A673 (cell line): Measurements from ENCODE around the gene AFAP1. TPM values are rescaled to one million over a fixed set of nuclear protein-coding genes. Genes with fewer than 3 reads are reported as not detected.

Experiments
- BruUV-seq: library from RNA; stranded (reverse); fragments of 400-500 nt; replicated peaks from 2 replicates; lab custom pipeline; 2021; lab: Mats Ljungman, UMichigan
- CTCF ChIA-PET: fragments of 300-600 bp; sonication (Branson Sonifier 250); formaldehyde crosslinking; loops from one replicate; lab custom pipeline; 2022; ENCODE audit warnings: antibody characterized with exemption; lab: Charles Lee
- POLR2A ChIA-PET: fragments of 300-600 bp; sonication (Branson Sonifier 250); formaldehyde crosslinking; loops from one replicate; lab custom pipeline; 2022; ENCODE audit warnings: antibody characterized with exemption; ENCODE audit not compliant: low non-redundant PET; lab: Charles Lee
- DNase-seq: peaks from one replicate; pipeline ENCODE4 v3.0.0-alpha.2; 2015; ENCODE audit warnings: low spot score
- H3K27ac ChIP-seq: fragments of 200-600 bp; sonication (generic); 2 replicates; pipeline ENCODE4 v1.5.1; 2016; ENCODE audit warnings: mixed run types, low read depth, mild to moderate bottlenecking, mixed read lengths, antibody characterized with exemption, low read length; ENCODE audit not compliant: poor library complexity, severe bottlenecking
- H3K27me3 ChIP-seq: fragments of 200-600 bp; sonication (generic); replicated peaks from 2 replicates; pipeline ENCODE4 v1.6.1; 2017; ENCODE audit warnings: mixed run types, low read depth, mild to moderate bottlenecking, mixed read lengths, antibody characterized with exemption, low read length; ENCODE audit not compliant: insufficient read depth, poor library complexity
- H3K36me3 ChIP-seq: fragments of 200-600 bp; sonication (generic); 2 replicates; pipeline ENCODE4 v1.6.1; 2016; ENCODE audit warnings: mixed run types, mild to moderate bottlenecking, mixed read lengths, antibody characterized with exemption, low read length; ENCODE audit not compliant: insufficient read depth, poor library complexity, severe bottlenecking
- H3K4me1 ChIP-seq: fragments of 200-600 bp; sonication (generic); 2 replicates; pipeline ENCODE4 v1.6.1; 2017; ENCODE audit warnings: mixed run types, mild to moderate bottlenecking, mixed read lengths, antibody characterized with exemption, low read length; ENCODE audit not compliant: insufficient read depth, poor library complexity, severe bottlenecking
- H3K4me3 ChIP-seq: fragments of 200-600 bp; sonication (generic); 2 replicates; pipeline ENCODE4 v1.5.1; 2016; ENCODE audit warnings: low read depth, mixed run types, mild to moderate bottlenecking, mixed read lengths, low read length; ENCODE audit not compliant: poor library complexity, severe bottlenecking
- H3K9me3 ChIP-seq: fragments of 200-600 bp; sonication (generic); 2 replicates; pipeline ENCODE4 v1.6.1; 2016; ENCODE audit warnings: mixed run types, low read depth, mild to moderate bottlenecking, mixed read lengths, antibody characterized with exemption, low read length; ENCODE audit not compliant: poor library complexity, severe bottlenecking
- CTCF ChIP-seq: fragments of 300-800, 200-600 bp; sonication (generic); conservative IDR thresholded peaks from 2 replicates; pipeline ENCODE4 v1.5.1; 2017; ENCODE audit warnings: low read depth, mild to moderate bottlenecking, antibody characterized with exemption, low read length, moderate library complexity, mixed read lengths
- EZH2 ChIP-seq: fragments of 200-600 bp; sonication (generic); IDR thresholded peaks from 2 replicates; pipeline ENCODE4 v1.6.1; 2017; ENCODE audit warnings: borderline replicate concordance, low read depth, mild to moderate bottlenecking, mixed read lengths, antibody characterized with exemption, low read length; ENCODE audit not compliant: poor library complexity, severe bottlenecking
- intact Hi-C: fragments of 100-400 bp; cut with micrococcal nuclease; formaldehyde crosslinking; loops from one replicate; pipeline ENCODE4 v1.10.0; 2022; ENCODE audit not compliant: unreplicated experiment
- total RNA-seq: library from RNA; stranded (reverse); gene quantifications from 2 replicates; pipeline ENCODE4 v1.2.3, GENCODE V29; 2021

Gene AFAP1
- total RNA-seq, 1 experiment from 2014 or later: 42.6 TPM

- intact Hi-C loops: no loop called here
- POLR2A ChIA-PET: no interaction called here
- no TSS peak for BruUV-seq
These were observed 44.7 kb upstream of the AFAP1 start for GRCh38 chr4:7984286-7984925.

GRCh38 chr4:7983296-7983695 lies 43.6 kb upstream of the AFAP1 start:
- POLR2A ChIA-PET: no interaction called here
- H3K4me3 ChIP-seq: no peak overlapping the region
- intact Hi-C loops: no loop called here

More at GRCh38 chr4:7984286-7984925, 44.7 kb upstream of the AFAP1 start:
- DNase-seq: no peak
- no peak for TF ChIP-seq CTCF
- Histone ChIP-seq H3K9me3 (no peaks in the 10 kb centered on the region), H3K4me3 (no peak overlapping the region), H3K36me3 (no peaks in the 10 kb centered on the region), H3K4me1 (no peaks in the 10 kb centered on the region), H3K27me3 (no peaks in the 10 kb centered on the region), H3K27ac (no peak overlapping the region)
- CTCF ChIA-PET: interaction anchor here (0.5 to 1.8 kb wide), 2 partner anchors 180 to 241 kb away, joined by 3 to 7 read pairs; no protein-coding TSS in a partner anchor

GRCh38 chr4:7981738-7982394 lies 42.2 kb upstream of the AFAP1 start:
- intact Hi-C loops: no loop called here
- Histone ChIP-seq H3K36me3 (no peaks in the 10 kb centered on the region), H3K4me3 (no peak overlapping the region), H3K9me3 (no peaks in the 10 kb centered on the region), H3K27ac (no peak overlapping the region), H3K27me3 (no peaks in the 10 kb centered on the region), H3K4me1 (peaks cover 9% of the 10 kb centered on the region)
- ChIA-PET POLR2A (no interaction called here), CTCF (no interaction called here)
- BruUV-seq: no TSS peak
- TF ChIP-seq EZH2 (no peak), CTCF (no peak)
- DNase-seq: no peak

More at GRCh38 chr4:7983296-7983695, 43.6 kb upstream of the AFAP1 start:
- no peak for DNase-seq
- Histone ChIP-seq H3K36me3 (no peaks in the 10 kb centered on the region), H3K9me3 (no peaks in the 10 kb centered on the region), H3K27me3 (no peaks in the 10 kb centered on the region), H3K4me1 (peaks cover 3% of the 10 kb centered on the region), H3K27ac (no peak overlapping the region)
- BruUV-seq: no TSS peak
- no peak for TF ChIP-seq EZH2
- TF ChIP-seq CTCF: no peak
- CTCF ChIA-PET: no interaction called here
